Measurements from ENCODE around the gene HHATL. TPM values are rescaled to one million over a fixed set of nuclear protein-coding genes. Genes with fewer than 3 reads are reported as not detected.

HHATL gene
- total RNA-seq, 6 experiments from 2014 or later, result not detected

DNA sequence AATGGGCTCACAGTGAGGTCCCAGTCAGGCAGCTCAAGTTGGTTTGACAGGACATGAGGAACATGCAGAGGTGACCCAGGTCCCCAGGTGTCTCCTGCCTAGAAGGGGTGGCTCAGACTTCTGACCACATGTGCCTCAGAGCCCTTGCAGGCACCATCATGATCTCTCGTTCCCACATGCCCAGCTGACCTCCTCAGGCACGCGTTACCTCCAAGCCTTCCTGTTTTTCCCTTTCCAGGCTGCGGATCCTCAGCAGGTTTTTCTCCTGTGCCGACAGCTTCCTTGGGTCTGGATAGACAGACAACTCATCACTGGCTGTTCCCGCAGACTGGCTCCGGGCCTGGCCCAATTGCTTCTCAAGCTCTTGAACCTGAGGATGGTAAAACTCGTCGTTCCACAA is 40.1 kb upstream of the HHATL start:
- Mint-ChIP-seq H3K4me1 (ENCODE audit: low read depth) (no peaks in the 10 kb centered on the region), H3K4me3 (no peak overlapping the region), H3K36me3 (ENCODE audit: low read depth) (no peaks in the 10 kb centered on the region), H3K27ac (no peak overlapping the region), H3K27me3 (ENCODE audit: insufficient read depth) (peaks cover 11% of the 10 kb centered on the region), H3K9me3 (no peaks in the 10 kb centered on the region; the same call in 1 of the 2 replicates)
- TF ChIP-seq, protein P1, sequence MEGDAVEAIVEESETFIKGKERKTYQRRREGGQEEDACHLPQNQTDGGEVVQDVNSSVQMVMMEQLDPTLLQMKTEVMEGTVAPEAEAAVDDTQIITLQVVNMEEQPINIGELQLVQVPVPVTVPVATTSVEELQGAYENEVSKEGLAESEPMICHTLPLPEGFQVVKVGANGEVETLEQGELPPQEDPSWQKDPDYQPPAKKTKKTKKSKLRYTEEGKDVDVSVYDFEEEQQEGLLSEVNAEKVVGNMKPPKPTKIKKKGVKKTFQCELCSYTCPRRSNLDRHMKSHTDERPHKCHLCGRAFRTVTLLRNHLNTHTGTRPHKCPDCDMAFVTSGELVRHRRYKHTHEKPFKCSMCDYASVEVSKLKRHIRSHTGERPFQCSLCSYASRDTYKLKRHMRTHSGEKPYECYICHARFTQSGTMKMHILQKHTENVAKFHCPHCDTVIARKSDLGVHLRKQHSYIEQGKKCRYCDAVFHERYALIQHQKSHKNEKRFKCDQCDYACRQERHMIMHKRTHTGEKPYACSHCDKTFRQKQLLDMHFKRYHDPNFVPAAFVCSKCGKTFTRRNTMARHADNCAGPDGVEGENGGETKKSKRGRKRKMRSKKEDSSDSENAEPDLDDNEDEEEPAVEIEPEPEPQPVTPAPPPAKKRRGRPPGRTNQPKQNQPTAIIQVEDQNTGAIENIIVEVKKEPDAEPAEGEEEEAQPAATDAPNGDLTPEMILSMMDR (IDR thresholded peaks at IDR 0.05), result no peak
- DNase-seq, result no peak

DNA sequence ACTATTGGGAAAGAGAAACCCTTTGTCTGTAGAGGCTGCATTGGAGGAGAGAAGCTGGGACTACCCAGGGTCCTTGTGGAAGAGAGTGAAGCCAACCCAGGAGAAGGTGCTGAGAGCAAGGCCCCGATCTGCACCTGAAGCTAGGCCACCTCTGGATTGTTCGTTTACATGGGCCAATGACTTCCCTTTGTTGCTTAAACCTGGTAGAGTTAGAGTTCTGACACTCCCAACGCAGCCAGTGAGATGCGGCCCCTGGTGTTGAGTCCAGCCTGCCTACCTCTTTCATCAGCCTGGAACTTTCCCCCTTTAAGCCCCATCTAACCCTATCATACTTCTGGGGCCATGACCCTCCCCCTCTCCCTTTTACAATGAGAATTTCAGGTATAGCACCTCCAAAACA is 39.7 kb upstream of the HHATL start:
- H3K27ac Mint-ChIP-seq, result no peak overlapping the region
- no peaks in the 10 kb centered on the region for H3K36me3 Mint-ChIP-seq (ENCODE audit: low read depth)
- H3K4me1 Mint-ChIP-seq (ENCODE audit: low read depth), result no peaks in the 10 kb centered on the region
- H3K27me3 Mint-ChIP-seq (ENCODE audit: insufficient read depth), result peaks cover 7% of the 10 kb centered on the region
- no peaks in the 10 kb centered on the region; the same call in 1 of the 2 replicates for H3K9me3 Mint-ChIP-seq
- TF ChIP-seq, protein P1 (IDR thresholded peaks at IDR 0.05), result no peak
- no peak for DNase-seq
- H3K4me3 Mint-ChIP-seq, result no peak overlapping the region

DNA sequence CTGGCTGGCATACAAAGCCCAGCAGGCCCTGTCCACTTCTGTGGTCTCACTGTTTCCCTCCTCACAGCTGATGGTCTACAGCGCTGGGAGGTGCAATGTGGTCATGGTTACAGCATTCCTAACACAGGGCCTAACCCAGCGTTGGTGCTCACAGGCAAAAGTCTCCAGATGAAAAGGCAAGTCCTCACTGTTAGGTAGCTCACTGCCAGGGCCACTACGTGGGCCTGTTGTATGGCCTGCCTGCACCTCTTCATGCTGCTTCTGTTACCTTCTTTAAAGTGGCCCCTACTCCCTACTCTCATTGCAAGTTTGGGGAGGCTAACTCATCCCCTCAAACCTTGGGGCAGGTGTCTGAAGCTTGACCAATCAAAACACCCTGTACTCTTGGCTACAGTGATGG is 39.2 kb upstream of the HHATL start:
- no peak for DNase-seq
- TF ChIP-seq, protein P1 (IDR thresholded peaks at IDR 0.05), result no peak
- H3K9me3 Mint-ChIP-seq, result no peaks in the 10 kb centered on the region; the same call in 1 of the 2 replicates
- no peaks in the 10 kb centered on the region for H3K4me1 Mint-ChIP-seq (ENCODE audit: low read depth)
- H3K4me3 Mint-ChIP-seq, result no peak overlapping the region
- H3K36me3 Mint-ChIP-seq (ENCODE audit: low read depth), result no peaks in the 10 kb centered on the region
- no peak overlapping the region for H3K27ac Mint-ChIP-seq
- H3K27me3 Mint-ChIP-seq (ENCODE audit: insufficient read depth), result peaks cover 6% of the 10 kb centered on the region

- Mint-ChIP-seq H3K4me3 (no peak overlapping the region), H3K27ac (no peak overlapping the region), H3K36me3 (ENCODE audit: low read depth) (no peaks in the 10 kb centered on the region), H3K9me3 (no peaks in the 10 kb centered on the region; the same call in 1 of the 2 replicates), H3K27me3 (ENCODE audit: insufficient read depth) (peaks cover 13% of the 10 kb centered on the region), H3K4me1 (ENCODE audit: low read depth) (no peaks in the 10 kb centered on the region)
- TF ChIP-seq, protein P1 (IDR thresholded peaks at IDR 0.05), result no peak
- DNase-seq, result no peak
These were observed 37.0 kb upstream of the HHATL start for GRCh38 chr3:42739401-42740158.

GRCh38 chr3:42736531-42736930 is 33.9 kb upstream of the HHATL start:
- H3K4me1 Mint-ChIP-seq (ENCODE audit: low read depth), result no peaks in the 10 kb centered on the region
- peaks cover 23% of the 10 kb centered on the region for H3K27me3 Mint-ChIP-seq (ENCODE audit: insufficient read depth)
- no peaks in the 10 kb centered on the region; the same call in 1 of the 2 replicates for H3K9me3 Mint-ChIP-seq
- DNase-seq, result no peak
- H3K36me3 Mint-ChIP-seq (ENCODE audit: low read depth), result no peaks in the 10 kb centered on the region
- H3K4me3 Mint-ChIP-seq, result no peak overlapping the region
- H3K27ac Mint-ChIP-seq, result no peak overlapping the region
- TF ChIP-seq, protein P1 (IDR thresholded peaks at IDR 0.05), result no peak
